Lung (tissue), 12 donors: ENCODE results near the gene BPIFB3. TPM values are rescaled to one million over a fixed set of nuclear protein-coding genes. Genes with fewer than 3 reads are reported as not detected.
"Not testable (repeated sequence)": the region's sequence is repeated elsewhere in the genome, so short reads cannot be mapped to it uniquely, and the experiment has no call there.

Experiments used
- ATAC-seq: fragments of 200-7000 bp; cut with Tn5 transposase; one replicate; pipeline ENCODE4 v1.9.1; 2020; ENCODE audit warnings: moderate number of reproducible peaks; ENCODE audit not compliant: insufficient read depth, low FRiP score
- DNase-seq, 3 donors: peaks; one replicate each; pipeline ENCODE4 v3.0.0-alpha.2; 2013 to 2017
- H3K27ac ChIP-seq, 2 donors: one replicate each; pipeline ENCODE4 v1.5.1; 2013; ENCODE audit warnings: mild to moderate bottlenecking in 2 of 2, moderate library complexity in 2 of 2, control low read depth in 1 of 2, inconsistent platforms in 1 of 2, low read depth in 1 of 2, low read length in 1 of 2
- H3K27me3 ChIP-seq, 3 donors: one replicate each; pipeline ENCODE4 v1.5.1; 2013; ENCODE audit warnings: low read length in 2 of 3; ENCODE audit not compliant: control insufficient read depth in 3 of 3, insufficient read depth in 3 of 3
- H3K36me3 ChIP-seq, 4 donors: one replicate each; pipeline ENCODE4 v1.5.1; 2013; ENCODE audit warnings: low read length in 4 of 4, mild to moderate bottlenecking in 1 of 4, moderate library complexity in 1 of 4; ENCODE audit not compliant: control insufficient read depth in 4 of 4, insufficient read depth in 4 of 4
- H3K4me1 ChIP-seq, 5 donors: one replicate each; pipeline ENCODE4 v1.5.1; 2013; ENCODE audit warnings: low read length in 5 of 5, mild to moderate bottlenecking in 2 of 5, moderate library complexity in 1 of 5; ENCODE audit not compliant: control insufficient read depth in 5 of 5, insufficient read depth in 5 of 5
- H3K4me3 ChIP-seq: one replicate; pipeline ENCODE4 v1.5.1; 2013; ENCODE audit warnings: mild to moderate bottlenecking, control low read depth, moderate library complexity
- H3K9ac ChIP-seq, 2 donors: one replicate each; pipeline ENCODE4 v1.5.1; 2013; ENCODE audit warnings: low read length in 2 of 2, control low read depth in 1 of 2; ENCODE audit not compliant: insufficient read depth in 1 of 2
- H3K9me3 ChIP-seq, 4 donors: one replicate each; pipeline ENCODE4 v1.5.1; 2013; ENCODE audit warnings: low read length in 3 of 4, mild to moderate bottlenecking in 1 of 4, moderate library complexity in 1 of 4; ENCODE audit not compliant: control insufficient read depth in 4 of 4, insufficient read depth in 3 of 4
- WGBS, 2 donors: extraction: QIAGEN DNeasy Blood & Tissue Kit; methylation state at CpG; one replicate each; pipeline ENCODE4 v1.1.7; 2013; 5-methylcytosine and 5-hydroxymethylcytosine counted together
- polyA plus RNA-seq, 2 donors: library from polyadenylated mRNA; stranded (reverse); fragments of 200-250 nt; gene quantifications; one replicate each; pipeline ENCODE4 v1.2.1, GENCODE V29; 2013
- total RNA-seq, 2 donors: library from RNA; depleted of rRNA in 1 of 2; stranded (reverse); fragments of >200 nt in 1 of 2; gene quantifications; one replicate each; pipeline ENCODE4 v1.2.1, GENCODE V29; 2014 to 2021
- TF ChIP-seq, protein P1 (sequence below): IDR thresholded peaks from 2 replicates; pipeline ENCODE4 v1.5.1; 2012; ENCODE audit warnings: mild to moderate bottlenecking; ENCODE audit errors: control extremely low read depth, extremely low read depth
- donor health status: control.
- donor health status: control.
- donor health status: Bipolar disorder and iron deficiency.
- donor health status: healthy.
- donor health status: DM: yes; HTN: yes; CAD: no.

Gene BPIFB3
- total and polyA plus RNA-seq, 4 donors: not detected

DNA sequence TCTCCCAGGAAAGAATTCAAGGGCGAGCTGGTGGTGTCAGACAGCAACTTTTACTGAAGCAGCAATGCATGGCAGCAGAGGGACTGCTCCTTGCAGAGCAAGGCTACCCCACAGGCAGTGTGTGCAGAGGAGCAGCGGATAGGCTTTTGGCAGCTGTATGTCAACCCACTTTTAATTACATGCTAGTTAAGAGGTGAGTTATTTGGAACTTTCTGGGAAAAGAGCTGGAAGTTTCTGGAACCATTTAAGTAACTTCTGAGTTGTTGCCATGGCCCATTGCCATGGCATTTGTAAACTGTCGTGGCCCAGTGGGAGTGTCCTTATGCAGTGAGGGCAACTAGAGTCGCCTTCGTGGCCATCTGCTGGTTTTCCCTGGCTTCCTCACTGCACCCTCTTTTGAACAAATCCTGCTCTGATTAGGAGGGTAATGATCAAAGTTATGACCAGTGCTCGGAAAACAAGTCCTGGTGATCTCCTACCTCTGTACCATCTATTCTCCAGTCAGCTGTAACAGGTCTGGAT, 59.7 kb downstream of the BPIFB3 start:
- no peak for DNase-seq
- Histone ChIP-seq H3K36me3 (no peaks in the 10 kb centered on the region), H3K27ac (no peak overlapping the region), H3K4me3 (no peak overlapping the region), H3K9me3 (peaks cover 0 to 2% (median 0%) of the 10 kb centered on the region in 4 donors), H3K27me3 (no peaks in the 10 kb centered on the region), H3K4me1 (no peaks in the 10 kb centered on the region), H3K9ac (no peak overlapping the region)
- no peak for ATAC-seq
- TF ChIP-seq, protein P1, sequence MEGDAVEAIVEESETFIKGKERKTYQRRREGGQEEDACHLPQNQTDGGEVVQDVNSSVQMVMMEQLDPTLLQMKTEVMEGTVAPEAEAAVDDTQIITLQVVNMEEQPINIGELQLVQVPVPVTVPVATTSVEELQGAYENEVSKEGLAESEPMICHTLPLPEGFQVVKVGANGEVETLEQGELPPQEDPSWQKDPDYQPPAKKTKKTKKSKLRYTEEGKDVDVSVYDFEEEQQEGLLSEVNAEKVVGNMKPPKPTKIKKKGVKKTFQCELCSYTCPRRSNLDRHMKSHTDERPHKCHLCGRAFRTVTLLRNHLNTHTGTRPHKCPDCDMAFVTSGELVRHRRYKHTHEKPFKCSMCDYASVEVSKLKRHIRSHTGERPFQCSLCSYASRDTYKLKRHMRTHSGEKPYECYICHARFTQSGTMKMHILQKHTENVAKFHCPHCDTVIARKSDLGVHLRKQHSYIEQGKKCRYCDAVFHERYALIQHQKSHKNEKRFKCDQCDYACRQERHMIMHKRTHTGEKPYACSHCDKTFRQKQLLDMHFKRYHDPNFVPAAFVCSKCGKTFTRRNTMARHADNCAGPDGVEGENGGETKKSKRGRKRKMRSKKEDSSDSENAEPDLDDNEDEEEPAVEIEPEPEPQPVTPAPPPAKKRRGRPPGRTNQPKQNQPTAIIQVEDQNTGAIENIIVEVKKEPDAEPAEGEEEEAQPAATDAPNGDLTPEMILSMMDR: no peak
- 77 to 87% methylated on average over 6 of the region's 6 CpGs for WGBS, 2 donors

DNA sequence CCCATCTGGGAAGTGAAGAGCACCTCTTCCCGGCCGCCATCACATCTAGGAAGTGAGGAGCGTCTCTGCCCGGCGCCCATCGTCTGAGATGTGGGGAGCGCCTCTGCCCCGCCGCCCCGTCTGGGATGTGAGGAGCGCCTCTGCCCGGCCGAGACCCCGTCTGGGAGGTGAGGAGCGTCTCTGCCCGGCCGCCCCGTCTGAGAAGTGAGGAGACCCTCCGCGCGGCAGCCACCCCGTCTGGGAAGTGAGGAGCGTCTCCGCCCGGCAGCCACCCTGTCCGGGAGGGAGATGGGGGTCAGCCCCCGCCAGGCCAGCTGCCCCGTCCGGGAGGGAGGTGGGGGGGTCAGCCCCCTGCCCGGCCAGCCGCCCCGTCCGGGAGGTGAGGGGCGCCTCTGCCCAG, 61.8 kb downstream of the BPIFB3 start:
- H3K27me3 ChIP-seq, H3K4me3 ChIP-seq, H3K4me1 ChIP-seq, DNase-seq, ATAC-seq, H3K27ac ChIP-seq, H3K9ac ChIP-seq, H3K9me3 ChIP-seq, H3K36me3 ChIP-seq: not testable (repeated sequence)
- 96 to 98% methylated on average over 25 to 33 of the region's 34 CpGs for WGBS, 2 donors

DNA sequence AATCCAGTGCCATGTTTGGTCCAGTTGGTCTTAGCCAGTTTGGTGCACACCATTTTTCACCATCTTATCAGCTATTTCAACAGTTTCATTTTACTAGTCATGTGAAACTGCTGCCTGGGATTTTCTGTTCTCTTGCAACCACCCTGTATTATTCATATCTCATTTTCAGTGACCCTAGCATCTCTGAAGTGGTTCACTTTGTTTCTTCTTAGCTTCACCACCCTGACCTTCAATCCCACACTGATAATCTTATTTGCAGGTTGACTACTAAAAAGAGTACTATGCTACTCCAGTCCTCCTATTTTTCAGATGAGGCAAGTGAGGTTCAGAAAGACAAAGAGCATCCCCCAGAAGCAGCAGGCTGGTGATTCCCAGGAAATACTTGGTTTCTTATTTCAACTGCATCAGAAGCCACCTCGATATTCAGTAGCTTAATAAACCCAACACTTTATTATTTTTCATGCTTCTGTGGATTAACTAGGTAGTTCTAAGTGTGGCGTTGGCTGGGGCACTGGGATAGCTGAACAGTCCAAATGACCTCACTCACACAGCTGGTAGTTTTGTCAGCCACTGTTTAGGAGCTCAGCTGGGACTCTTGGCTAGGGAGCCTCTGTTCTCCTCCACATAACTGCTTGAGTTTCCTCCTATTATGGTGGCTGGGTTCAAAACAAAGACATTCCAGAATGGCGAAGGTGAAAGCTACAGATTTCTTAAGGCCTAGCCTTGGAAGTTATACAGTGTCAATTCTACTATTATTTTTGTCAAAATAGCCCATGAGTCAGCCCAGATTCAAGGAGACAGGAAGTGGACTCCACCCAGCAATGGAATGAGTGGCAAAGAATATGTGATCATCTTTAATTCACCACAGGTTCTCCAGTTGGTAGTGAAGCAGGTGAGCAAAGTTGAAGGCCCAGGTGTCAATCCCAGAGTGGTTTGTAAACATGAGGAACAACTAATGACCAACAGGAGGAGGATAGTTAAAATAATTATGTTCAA, 66.3 kb downstream of the BPIFB3 start:
- ATAC-seq (no peak), DNase-seq (no peak)
- Histone ChIP-seq H3K4me1 (peaks cover 0 to 3% (median 0%) of the 10 kb centered on the region in 5 donors), H3K9me3 (peaks cover 0 to 7% (median 0%) of the 10 kb centered on the region in 4 donors), H3K27me3 (no peaks in the 10 kb centered on the region), H3K27ac (no peak overlapping the region), H3K4me3 (no peak overlapping the region), H3K36me3 (no peaks in the 10 kb centered on the region), H3K9ac (no peak overlapping the region)
- TF ChIP-seq, protein P1: no peak
- 79 to 87% methylated on average over 3 of the region's 3 CpGs for WGBS, 2 donors

DNA sequence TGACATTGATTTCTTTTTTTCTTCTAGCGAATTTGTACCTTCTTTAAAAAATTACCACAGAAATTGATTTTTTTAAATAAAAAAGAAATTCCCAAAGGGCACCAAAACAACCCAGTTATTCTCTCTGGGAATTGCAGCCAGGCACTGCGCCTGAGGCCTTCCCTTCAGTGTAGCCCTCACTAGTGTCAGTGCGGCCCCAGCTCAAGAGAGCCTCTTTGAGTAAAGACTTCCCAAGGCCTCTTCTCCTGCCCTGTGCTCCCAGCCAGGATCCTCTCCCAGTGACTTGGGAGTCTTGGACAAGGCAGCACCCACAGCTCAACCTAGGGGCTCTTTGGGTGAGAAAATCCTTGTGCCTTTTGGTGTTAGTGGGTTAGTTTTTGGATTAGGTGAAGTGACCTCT, 67.2 kb downstream of the BPIFB3 start:
- TF ChIP-seq, protein P1: no peak
- H3K36me3 ChIP-seq: no peaks in the 10 kb centered on the region
- H3K27me3 ChIP-seq: no peaks in the 10 kb centered on the region
- ATAC-seq (no peak), DNase-seq (no peak)
- no peak overlapping the region for H3K4me3 ChIP-seq
- H3K27ac ChIP-seq: no peak overlapping the region
- no peak overlapping the region for H3K9ac ChIP-seq
- peaks cover 0 to 7% (median 0%) of the 10 kb centered on the region in 4 donors for H3K9me3 ChIP-seq
- H3K4me1 ChIP-seq: peaks cover 0 to 3% (median 0%) of the 10 kb centered on the region in 5 donors
- 93 to 97% methylated on average over 3 of the region's 3 CpGs for WGBS, 2 donors

DNA sequence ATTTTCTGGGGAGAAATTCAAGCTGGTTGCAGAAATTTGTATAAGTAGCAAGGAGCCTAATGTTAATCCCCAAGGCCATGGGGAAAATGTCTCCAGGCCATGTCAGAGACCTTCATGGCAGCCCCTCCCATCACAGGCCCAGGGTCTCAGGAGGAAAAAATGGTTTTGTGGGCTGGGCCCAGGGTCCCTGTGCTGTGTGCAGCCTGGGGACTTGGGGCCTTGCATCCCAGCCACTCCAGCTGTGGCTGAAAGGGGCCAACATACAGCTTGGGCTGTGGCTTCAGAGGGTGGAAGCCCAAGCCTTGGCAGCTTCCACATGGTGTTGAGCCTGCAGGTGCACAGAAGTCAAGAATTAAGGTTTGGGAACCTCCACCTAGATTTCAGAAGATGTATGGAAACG, 68.6 kb downstream of the BPIFB3 start:
- not testable (repeated sequence) for H3K27ac ChIP-seq, H3K4me1 ChIP-seq, H3K36me3 ChIP-seq, ATAC-seq, H3K9me3 ChIP-seq, H3K4me3 ChIP-seq, DNase-seq, H3K9ac ChIP-seq, H3K27me3 ChIP-seq
- WGBS, 2 donors: 52 to 55% methylated on average over 1 of the region's 1 CpG
